Measurements from ENCODE around the gene ARSA. TPM values are rescaled to one million over a fixed set of nuclear protein-coding genes. Genes with fewer than 3 reads are reported as not detected.

The ARSA gene
- total and polyA plus RNA-seq, 2 experiments from 2014 or later, result 8.1 to 8.2 TPM

- no peak overlapping the region for H3K27ac ChIP-seq (ENCODE audit: low read depth)
- H3K36me3 Mint-ChIP-seq (ENCODE audit: low read depth), result no peaks in the 10 kb centered on the region
- H3K4me1 ChIP-seq (ENCODE audit: insufficient read depth), result peaks cover 5% of the 10 kb centered on the region; the same call in 1 of the 2 replicates
- no peak for DNase-seq (ENCODE audit: low spot score)
- ATAC-seq, result no peak; the same call in 2 of the 3 replicates
- peaks cover 10% of the 10 kb centered on the region for H3K4me1 Mint-ChIP-seq
- no peaks in the 10 kb centered on the region for H3K9me3 Mint-ChIP-seq
- H3K79me2 ChIP-seq (replicated peaks; ENCODE audit: insufficient read depth), result no peaks in the 10 kb centered on the region
- H3K4me2 ChIP-seq, result peak overlapping the region; percentile 90
- H3K36me3 ChIP-seq (ENCODE audit: insufficient read depth), result no peaks in the 10 kb centered on the region
- H3K9me2 ChIP-seq (ENCODE audit: insufficient read depth), result no peaks in the 10 kb centered on the region
- peak overlapping the region; percentile 74 for H3K4me3 Mint-ChIP-seq
- peak overlapping the region; percentile 88 for H3K4me3 ChIP-seq
- H3K27me3 ChIP-seq (ENCODE audit: insufficient read depth), result peaks cover 12% of the 10 kb centered on the region
- TF ChIP-seq JUNB (IDR thresholded peaks at IDR 0.05; ENCODE audit: unreplicated experiment), result no peak
- TF ChIP-seq POLR2AphosphoS5 (IDR thresholded peaks at IDR 0.05; ENCODE audit: low read depth), result no peak
- H4K20me1 ChIP-seq (replicated peaks; ENCODE audit: insufficient read depth), result no peaks in the 10 kb centered on the region; the same call in 1 of the 2 replicates
- peaks cover 10% of the 10 kb centered on the region for H3K27me3 Mint-ChIP-seq (ENCODE audit: insufficient read depth, low read depth, poor library complexity)
- H3F3A ChIP-seq (replicated peaks; ENCODE audit: low read depth), result peaks cover 6% of the 10 kb centered on the region; the same call in 1 of the 2 replicates
- H2AFZ ChIP-seq, result peak overlapping the region; percentile 94
- no peak overlapping the region for H3K27ac Mint-ChIP-seq
These were observed 906 bp downstream of the ARSA start for GRCh38 chr22:50626850-50627641.

GRCh38 chr22:50626314-50626849 is 1.6 kb downstream of the ARSA start:
- Mint-ChIP-seq H3K27ac (no peak overlapping the region), H3K27me3 (ENCODE audit: insufficient read depth, low read depth, poor library complexity) (peaks cover 15% of the 10 kb centered on the region), H3K4me1 (peaks cover 16% of the 10 kb centered on the region), H3K36me3 (ENCODE audit: low read depth) (no peaks in the 10 kb centered on the region), H3K9me3 (no peaks in the 10 kb centered on the region), H3K4me3 (peak overlapping the region; percentile 36; the same call in 2 of the 3 replicates)
- TF ChIP-seq CTCF (conservative IDR thresholded peaks at IDR 0.05; ENCODE audit: low read depth in 2 of 2) (no peak), ZNF114 (CRISPR knock-in tag; IDR thresholded peaks at IDR 0.05) (no peak), ZNF331 (CRISPR knock-in tag; IDR thresholded peaks at IDR 0.05; ENCODE audit: low read depth) (no peak), EZH2phosphoT487 (IDR thresholded peaks at IDR 0.05; ENCODE audit: unreplicated experiment) (no peak), CREB1 (CRISPR knock-in tag; IDR thresholded peaks at IDR 0.05; ENCODE audit: low read depth) (no peak)
- Histone ChIP-seq H3K4me1 (ENCODE audit: insufficient read depth) (peaks cover 5% of the 10 kb centered on the region), H3K79me2 (replicated peaks; ENCODE audit: insufficient read depth) (no peaks in the 10 kb centered on the region), H3K4me3 (no peak overlapping the region), H3K36me3 (ENCODE audit: insufficient read depth) (no peaks in the 10 kb centered on the region), H3K27me3 (ENCODE audit: insufficient read depth) (peaks cover 15% of the 10 kb centered on the region), H2AFZ (no peak overlapping the region), H3K27ac (ENCODE audit: low read depth) (no peak overlapping the region), H3F3A (replicated peaks; ENCODE audit: low read depth) (peaks cover 8% of the 10 kb centered on the region; the same call in 1 of the 2 replicates), H3K4me2 (no peak overlapping the region), H4K20me1 (replicated peaks; ENCODE audit: insufficient read depth) (no peaks in the 10 kb centered on the region; the same call in 1 of the 2 replicates), H3K9me2 (ENCODE audit: insufficient read depth) (no peaks in the 10 kb centered on the region)
- ATAC-seq, result no peak
- DNase-seq (ENCODE audit: low spot score), result no peak

Data from GM23338 (cell line).